Activated naive CD8-positive, alpha-beta T cell treated with anti-CD3 and anti-CD28 coated beads, Interleukin-2, amount 50 U/mL, for 24 hours (primary cell): ENCODE measurements around the gene TSPAN9.

Source experiments
- ATAC-seq: fragments of 150-1000 bp; cut with Tn5 transposase; one replicate; pipeline ENCODE4 v1.10.0; 2021
- DNase-seq: peaks from one replicate; pipeline ENCODE4 v3.0.0; 2021
- H3K27ac Mint-ChIP-seq: one replicate; pipeline ENCODE4 v1.8.0; 2021; ENCODE audit warnings: mild to moderate bottlenecking, mixed read lengths
- H3K27me3 Mint-ChIP-seq: one replicate; pipeline ENCODE4 v1.8.0; 2021; ENCODE audit warnings: mixed read lengths
- H3K36me3 Mint-ChIP-seq: one replicate; pipeline ENCODE4 v1.8.0; 2021; ENCODE audit warnings: low read depth, mixed read lengths
- H3K4me1 Mint-ChIP-seq: one replicate; pipeline ENCODE4 v1.8.0; 2021; ENCODE audit warnings: mixed read lengths
- H3K4me3 Mint-ChIP-seq: one replicate; pipeline ENCODE4 v1.8.0; 2021; ENCODE audit warnings: mild to moderate bottlenecking, moderate library complexity, mixed read lengths
- H3K9me3 Mint-ChIP-seq: one replicate; pipeline ENCODE4 v1.8.0; 2021; ENCODE audit warnings: mixed read lengths

The TSPAN9 gene

GRCh38 chr12:3097186-3097804 is 20.1 kb downstream of the TSPAN9 start:
- H3K4me1 Mint-ChIP-seq = peaks cover 4% of the 10 kb centered on the region
- DNase-seq (no peak), ATAC-seq (no peak)
- no peak overlapping the region for H3K4me3 Mint-ChIP-seq
- H3K9me3 Mint-ChIP-seq = peaks cover 17% of the 10 kb centered on the region
- H3K36me3 Mint-ChIP-seq = peaks cover 6% of the 10 kb centered on the region
- no peak overlapping the region for H3K27ac Mint-ChIP-seq
- H3K27me3 Mint-ChIP-seq = no peaks in the 10 kb centered on the region

DNA sequence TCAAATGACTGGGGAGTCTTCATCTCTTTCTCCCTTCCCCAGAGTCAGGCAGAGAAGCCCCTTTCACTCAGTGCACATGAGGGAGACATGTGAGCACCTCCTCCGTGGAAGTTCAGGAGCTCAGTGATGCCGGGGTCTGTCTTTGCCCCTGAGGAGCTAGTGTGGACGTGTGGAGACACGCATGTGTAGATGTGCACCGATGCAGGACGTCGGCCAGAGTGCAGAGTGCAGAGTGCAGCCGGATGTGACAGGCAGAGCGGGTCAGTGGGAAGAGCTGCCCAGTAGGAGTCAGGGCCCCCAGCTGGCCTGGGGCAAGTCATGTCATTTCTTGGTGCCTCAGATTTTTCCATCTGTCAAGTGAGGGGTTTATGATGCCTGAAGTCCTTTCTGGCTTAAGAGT is 20.7 kb downstream of the TSPAN9 start:
- H3K27ac Mint-ChIP-seq = no peak overlapping the region
- peaks cover 17% of the 10 kb centered on the region for H3K9me3 Mint-ChIP-seq
- H3K4me3 Mint-ChIP-seq = no peak overlapping the region
- H3K4me1 Mint-ChIP-seq = peaks cover 4% of the 10 kb centered on the region
- no peaks in the 10 kb centered on the region for H3K27me3 Mint-ChIP-seq
- no peak for ATAC-seq
- H3K36me3 Mint-ChIP-seq = peaks cover 6% of the 10 kb centered on the region
- no peak for DNase-seq

- no peak for DNase-seq
- Mint-ChIP-seq H3K9me3 (peaks cover 17% of the 10 kb centered on the region), H3K27ac (no peak overlapping the region), H3K27me3 (no peaks in the 10 kb centered on the region), H3K4me1 (peaks cover 4% of the 10 kb centered on the region), H3K4me3 (no peak overlapping the region), H3K36me3 (peaks cover 6% of the 10 kb centered on the region)
- no peak for ATAC-seq
Observed at GRCh38 chr12:3098436-3098835, 21.3 kb downstream of the TSPAN9 start.

DNA sequence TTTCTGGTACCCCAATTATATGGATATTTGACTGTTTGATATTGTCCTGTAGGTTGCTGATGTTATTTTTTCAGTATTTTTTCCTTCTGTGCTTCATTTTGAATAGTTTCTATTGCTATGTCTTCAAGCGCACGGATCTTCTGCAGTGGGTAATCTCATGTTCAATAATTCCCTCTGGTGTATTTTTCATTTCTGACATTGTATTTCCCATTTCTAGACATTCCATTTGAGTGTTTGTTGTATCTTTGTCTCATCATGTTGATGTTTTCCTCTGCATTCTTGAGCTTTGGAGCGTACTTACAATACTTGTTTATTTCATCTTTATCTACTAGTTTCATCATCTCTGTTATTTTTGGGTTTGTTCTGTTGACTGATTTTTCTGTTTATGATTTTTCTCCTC is 22.0 kb downstream of the TSPAN9 start:
- no peak for ATAC-seq
- H3K27me3 Mint-ChIP-seq = no peaks in the 10 kb centered on the region
- H3K27ac Mint-ChIP-seq = no peak overlapping the region
- no peak for DNase-seq
- H3K9me3 Mint-ChIP-seq = peaks cover 17% of the 10 kb centered on the region
- H3K4me1 Mint-ChIP-seq = peaks cover 4% of the 10 kb centered on the region
- H3K4me3 Mint-ChIP-seq = no peak overlapping the region
- H3K36me3 Mint-ChIP-seq = peaks cover 6% of the 10 kb centered on the region

- no peak overlapping the region for H3K27ac Mint-ChIP-seq
- no peak overlapping the region for H3K4me3 Mint-ChIP-seq
- peaks cover 4% of the 10 kb centered on the region for H3K4me1 Mint-ChIP-seq
- H3K36me3 Mint-ChIP-seq = peaks cover 6% of the 10 kb centered on the region
- peaks cover 17% of the 10 kb centered on the region for H3K9me3 Mint-ChIP-seq
- no peak for DNase-seq
- no peak for ATAC-seq
- H3K27me3 Mint-ChIP-seq = no peaks in the 10 kb centered on the region
Observed at GRCh38 chr12:3101309-3102024, 24.3 kb downstream of the TSPAN9 start.

GRCh38 chr12:3102771-3103410 is 25.7 kb downstream of the TSPAN9 start:
- no peaks in the 10 kb centered on the region for H3K4me1 Mint-ChIP-seq
- DNase-seq (no peak), ATAC-seq (no peak)
- peaks cover 6% of the 10 kb centered on the region for H3K36me3 Mint-ChIP-seq
- no peak overlapping the region for H3K27ac Mint-ChIP-seq
- H3K9me3 Mint-ChIP-seq = peaks cover 17% of the 10 kb centered on the region
- H3K27me3 Mint-ChIP-seq = no peaks in the 10 kb centered on the region
- no peak overlapping the region for H3K4me3 Mint-ChIP-seq

DNA sequence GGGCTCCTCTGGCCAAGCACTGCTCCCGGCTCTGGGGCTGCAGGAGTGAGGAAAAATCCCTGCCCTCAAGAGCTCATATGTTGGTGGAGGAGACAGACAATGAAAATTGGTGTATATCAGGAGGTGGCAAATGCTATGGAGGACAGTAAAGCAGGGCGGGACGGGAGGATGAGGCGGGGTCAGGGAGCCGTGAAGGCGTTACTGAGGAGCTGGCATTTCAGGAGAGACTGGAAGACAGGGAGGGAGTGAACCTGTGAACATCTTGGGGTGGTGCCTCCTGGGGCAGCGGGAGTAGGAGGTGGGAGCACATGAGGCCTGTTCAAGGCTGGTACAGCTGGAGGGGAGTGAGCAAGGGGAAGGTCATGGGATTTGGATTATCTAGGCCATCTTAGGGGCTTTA is 26.6 kb downstream of the TSPAN9 start:
- H3K27me3 Mint-ChIP-seq = no peaks in the 10 kb centered on the region
- no peaks in the 10 kb centered on the region for H3K4me1 Mint-ChIP-seq
- no peak overlapping the region for H3K27ac Mint-ChIP-seq
- H3K4me3 Mint-ChIP-seq = no peak overlapping the region
- no peak for ATAC-seq
- DNase-seq = no peak
- peaks cover 13% of the 10 kb centered on the region for H3K9me3 Mint-ChIP-seq
- peaks cover 6% of the 10 kb centered on the region for H3K36me3 Mint-ChIP-seq

DNA sequence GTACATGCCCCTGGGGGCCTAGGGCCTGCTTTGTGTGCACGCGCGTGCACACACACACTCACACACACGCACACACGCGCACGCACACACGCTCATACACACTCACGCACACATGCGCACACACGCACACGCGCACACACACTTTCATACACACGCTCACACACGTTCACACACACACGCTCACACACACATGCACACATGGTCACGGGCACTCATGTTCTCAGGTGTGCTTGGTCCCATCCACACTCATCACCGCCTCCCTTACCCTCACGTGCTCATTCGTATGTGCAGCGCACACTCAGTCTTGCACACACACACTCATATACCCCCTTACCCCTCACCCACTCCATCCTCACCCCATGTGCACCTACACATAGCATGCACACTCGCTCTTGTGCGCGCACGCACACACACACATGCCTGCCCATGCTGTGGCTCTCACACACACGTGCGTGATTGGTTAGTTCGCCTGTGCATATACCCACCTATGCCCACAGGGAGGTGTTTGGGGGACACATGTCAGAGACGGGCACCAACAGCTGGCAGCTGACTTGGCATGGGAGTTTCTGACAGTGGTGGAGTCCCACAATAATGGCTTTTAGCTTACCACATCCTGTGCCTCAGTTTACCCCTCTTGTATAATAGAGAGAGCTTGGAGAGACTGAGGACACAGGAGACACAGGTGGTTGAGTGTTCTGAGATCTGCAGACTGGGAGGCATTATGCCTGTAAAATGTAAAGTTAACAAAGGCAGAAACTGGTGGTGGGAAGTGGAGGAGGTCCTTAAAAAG is 28.7 kb downstream of the TSPAN9 start:
- no peak overlapping the region for H3K27ac Mint-ChIP-seq
- no peaks in the 10 kb centered on the region for H3K27me3 Mint-ChIP-seq
- H3K9me3 Mint-ChIP-seq = peaks cover 1% of the 10 kb centered on the region
- ATAC-seq (no peak), DNase-seq (no peak)
- H3K4me3 Mint-ChIP-seq = no peak overlapping the region
- H3K36me3 Mint-ChIP-seq = no peaks in the 10 kb centered on the region
- no peaks in the 10 kb centered on the region for H3K4me1 Mint-ChIP-seq

DNA sequence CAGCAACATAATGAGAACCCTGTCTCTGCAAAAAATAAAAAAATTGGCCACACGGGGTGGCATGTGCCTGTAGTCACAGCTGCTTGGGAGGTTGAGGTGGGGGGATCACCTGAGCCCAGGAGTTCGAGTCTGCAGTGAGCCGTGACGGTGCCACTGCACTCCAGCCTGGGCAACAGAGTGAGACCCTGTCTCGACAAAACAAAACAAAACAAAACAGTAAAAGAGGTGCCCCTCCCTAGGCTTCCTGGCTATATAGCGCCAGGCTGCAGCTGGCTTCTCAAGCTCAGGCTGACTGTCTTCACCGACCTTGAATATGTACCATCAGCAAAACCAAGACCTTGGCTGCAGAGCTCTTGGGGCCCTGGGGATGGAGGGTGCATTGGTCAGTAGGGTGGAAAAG is 29.4 kb downstream of the TSPAN9 start:
- ATAC-seq = no peak
- Mint-ChIP-seq H3K4me3 (no peak overlapping the region), H3K9me3 (no peaks in the 10 kb centered on the region), H3K27ac (no peak overlapping the region), H3K4me1 (no peaks in the 10 kb centered on the region), H3K27me3 (no peaks in the 10 kb centered on the region), H3K36me3 (no peaks in the 10 kb centered on the region)
- no peak for DNase-seq

DNA sequence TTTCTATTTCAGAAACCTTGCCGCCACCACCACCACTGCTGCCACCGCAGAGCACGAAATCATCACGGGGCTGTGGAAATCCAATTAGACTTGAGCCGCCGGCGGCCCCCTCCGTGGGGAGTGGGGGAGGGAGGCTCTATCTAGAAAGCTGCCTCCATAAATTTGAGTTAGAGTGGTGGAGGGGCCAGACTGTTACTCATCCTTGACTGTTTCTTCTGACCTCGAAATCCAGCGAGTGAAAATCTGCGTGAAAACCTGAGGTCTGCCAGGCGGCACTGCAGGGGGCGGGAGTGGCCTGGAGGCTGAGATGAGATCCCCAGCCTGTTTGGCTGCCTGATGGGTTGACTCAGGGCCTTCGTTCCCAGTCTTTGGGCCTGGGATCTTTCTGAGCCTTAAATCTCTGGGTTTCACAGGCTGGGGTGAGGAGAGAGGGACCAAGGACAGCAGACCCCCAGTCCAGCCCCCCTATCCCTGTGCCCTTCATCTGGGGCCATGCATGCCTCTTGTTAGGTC is 29.9 kb downstream of the TSPAN9 start:
- no peak overlapping the region for H3K4me3 Mint-ChIP-seq
- no peak for ATAC-seq

DNA sequence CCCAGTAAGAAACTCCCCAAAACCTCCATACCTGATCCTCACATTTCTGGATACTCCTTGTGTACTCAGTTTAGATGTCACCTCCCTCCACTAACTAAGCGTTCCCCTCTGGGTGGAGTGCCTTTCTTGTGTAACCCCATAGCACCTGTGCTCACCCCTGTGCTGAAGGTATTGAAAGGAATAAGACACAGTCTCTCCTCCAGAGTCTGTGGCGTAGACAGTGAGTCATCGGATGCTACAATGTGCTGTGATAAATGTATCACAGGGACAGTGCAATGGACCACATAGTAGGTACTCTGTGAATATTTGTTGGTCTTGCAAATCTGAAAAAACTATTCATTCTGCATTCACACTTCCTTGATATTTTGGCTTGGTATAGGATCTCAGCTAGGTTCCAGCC is 30.8 kb downstream of the TSPAN9 start:
- ATAC-seq = no peak
- Mint-ChIP-seq H3K27me3 (no peaks in the 10 kb centered on the region), H3K27ac (no peak overlapping the region), H3K9me3 (no peaks in the 10 kb centered on the region), H3K36me3 (no peaks in the 10 kb centered on the region), H3K4me1 (no peaks in the 10 kb centered on the region), H3K4me3 (no peak overlapping the region)
- DNase-seq = no peak

More for the DNA sequence above, 29.9 kb downstream of the TSPAN9 start:
- DNase-seq = no peak
- Mint-ChIP-seq H3K36me3 (no peaks in the 10 kb centered on the region), H3K27me3 (no peaks in the 10 kb centered on the region), H3K9me3 (no peaks in the 10 kb centered on the region), H3K4me1 (no peaks in the 10 kb centered on the region), H3K27ac (no peak overlapping the region)

DNA sequence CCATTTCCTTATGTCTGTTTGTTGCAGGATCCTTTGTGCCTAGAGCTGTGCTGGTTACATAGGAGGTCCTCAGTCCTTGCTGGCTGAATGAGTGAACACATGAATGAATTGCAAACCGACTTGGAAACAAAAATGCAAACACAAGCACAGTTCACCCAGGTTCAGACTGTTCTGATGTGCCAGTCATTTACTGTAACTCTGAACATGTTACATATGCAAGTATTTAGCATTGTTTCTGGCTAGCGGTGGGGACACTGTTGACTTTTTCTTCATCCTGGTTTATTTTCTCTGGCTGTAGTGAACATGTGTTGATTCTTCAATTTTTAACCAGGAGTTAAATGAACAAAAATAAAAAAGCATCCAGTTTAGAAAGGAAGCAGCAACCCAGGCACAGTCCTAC is 33.4 kb downstream of the TSPAN9 start:
- Mint-ChIP-seq H3K36me3 (no peaks in the 10 kb centered on the region), H3K4me1 (no peaks in the 10 kb centered on the region), H3K27ac (no peak overlapping the region), H3K9me3 (no peaks in the 10 kb centered on the region), H3K4me3 (no peak overlapping the region), H3K27me3 (no peaks in the 10 kb centered on the region)
- DNase-seq (no peak), ATAC-seq (no peak)

DNA sequence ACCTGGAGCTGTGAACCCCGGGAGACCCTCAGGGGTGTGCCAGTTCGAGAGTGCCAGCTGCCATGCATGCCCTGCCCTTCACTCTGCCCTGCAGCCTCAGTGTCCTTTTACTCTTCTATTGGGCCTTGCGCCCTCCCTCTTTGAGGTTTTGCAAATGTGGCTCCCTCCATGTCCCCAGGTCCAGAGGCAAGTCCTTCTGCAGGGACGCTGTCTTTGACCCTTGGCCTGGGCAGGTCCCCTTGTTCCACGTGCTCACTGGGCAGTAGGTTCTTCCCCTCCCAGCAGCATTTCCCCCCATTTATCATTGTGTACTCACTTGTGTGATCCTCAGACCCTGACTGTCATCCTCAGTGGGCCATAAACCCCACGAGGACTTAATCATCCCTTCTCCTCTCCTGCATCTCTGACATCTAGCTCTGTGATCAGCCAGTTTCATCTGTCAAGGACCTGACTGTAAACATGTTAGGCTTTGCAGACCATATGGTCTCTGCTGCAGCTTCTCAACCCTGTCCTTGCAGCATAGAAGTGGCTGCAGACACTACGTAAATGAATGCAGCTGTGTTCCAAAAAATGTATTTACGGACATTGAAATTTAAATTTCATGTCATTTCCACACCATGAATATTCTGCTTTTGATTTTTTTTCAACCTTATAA is 36.6 kb downstream of the TSPAN9 start:
- no peaks in the 10 kb centered on the region for H3K9me3 Mint-ChIP-seq
- H3K36me3 Mint-ChIP-seq = no peaks in the 10 kb centered on the region
- no peak for DNase-seq
- no peak overlapping the region for H3K4me3 Mint-ChIP-seq
- no peaks in the 10 kb centered on the region for H3K4me1 Mint-ChIP-seq
- no peak overlapping the region for H3K27ac Mint-ChIP-seq
- no peak for ATAC-seq
- H3K27me3 Mint-ChIP-seq = peaks cover 17% of the 10 kb centered on the region

DNA sequence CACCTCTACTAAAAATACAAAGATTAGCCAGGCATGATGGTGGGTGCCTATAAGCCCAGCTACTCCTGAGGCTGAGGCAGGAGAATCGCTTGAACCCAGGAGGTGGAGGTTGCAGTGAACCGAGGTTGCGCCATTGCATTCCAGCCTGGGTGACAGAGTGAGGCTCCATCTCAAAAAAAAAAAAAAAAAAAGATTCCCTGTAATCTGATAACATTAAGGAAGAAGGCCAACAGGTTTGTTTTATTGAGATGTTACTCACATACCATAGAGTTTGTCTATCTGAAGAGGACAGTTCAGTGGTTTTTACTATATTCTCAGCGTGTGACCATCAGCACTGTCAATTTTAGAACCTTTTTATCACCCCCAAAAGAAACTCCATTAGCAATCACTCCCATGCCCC is 37.5 kb downstream of the TSPAN9 start:
- Mint-ChIP-seq H3K36me3 (no peaks in the 10 kb centered on the region), H3K27ac (no peak overlapping the region), H3K9me3 (no peaks in the 10 kb centered on the region), H3K4me1 (peaks cover 5% of the 10 kb centered on the region), H3K27me3 (peaks cover 19% of the 10 kb centered on the region), H3K4me3 (no peak overlapping the region)
- ATAC-seq (no peak), DNase-seq (no peak)
